ENCODE results near the gene KIAA1755.

The KIAA1755 gene

GRCh38 chr20:38162878-38163875 is 97.4 kb downstream of the KIAA1755 start:
- no peak for DNase-seq

GRCh38 chr20:38162149-38162548 is 98.4 kb downstream of the KIAA1755 start:
- no peak for DNase-seq

- DNase-seq, result no peak
These were observed 99.1 kb downstream of the KIAA1755 start for GRCh38 chr20:38161412-38161774.

All from fibroblast of skin of scalp (primary cell).